ENCODE results near the gene CACNA1C. TPM values are rescaled to one million over a fixed set of nuclear protein-coding genes. Genes with fewer than 3 reads are reported as not detected.

Gene CACNA1C
- total RNA-seq, 4 donors from 2014 or later = 1.5 to 13.5 (median 2.1) TPM

GRCh38 chr12:2643576-2644135 lies 590.9 kb downstream of the CACNA1C start:
- H3K27me3 ChIP-seq = peaks cover 0 to 25% (median 0%) of the 10 kb centered on the region in 4 donors
- no peaks in the 10 kb centered on the region for H3K9me3 ChIP-seq
- no peak overlapping the region for H3K27ac ChIP-seq
- intact Hi-C loops (cut with DNase I) = no loop called here
- no peaks in the 10 kb centered on the region for H3K36me3 ChIP-seq
- no peak for DNase-seq
- H3K4me3 ChIP-seq = no peak overlapping the region
- 68 to 71% methylated on average over 5 to 7 of the region's 7 CpGs for WGBS, 2 donors
- TF ChIP-seq POLR2A (IDR thresholded peaks at IDR 0.05) (no peak), CTCF (IDR thresholded peaks at IDR 0.05) (no peak)
- H3K4me1 ChIP-seq = peaks cover 0 to 22% (median 12%) of the 10 kb centered on the region in 3 donors

GRCh38 chr12:2644683-2645405 lies 592.1 kb downstream of the CACNA1C start:
- H3K4me1 ChIP-seq = peaks cover 0 to 18% (median 12%) of the 10 kb centered on the region in 3 donors
- no peak for DNase-seq
- TF ChIP-seq POLR2A (IDR thresholded peaks at IDR 0.05) = no peak
- no peak for TF ChIP-seq CTCF (IDR thresholded peaks at IDR 0.05)
- H3K36me3 ChIP-seq = no peaks in the 10 kb centered on the region
- WGBS, 2 donors = 47 to 51% methylated on average over 7 to 8 of the region's 8 CpGs
- no peaks in the 10 kb centered on the region for H3K9me3 ChIP-seq
- peak overlapping the region in 1 of 4 donors; percentile 14 for H3K27ac ChIP-seq
- H3K27me3 ChIP-seq = peaks cover 0 to 32% (median 0%) of the 10 kb centered on the region in 4 donors
- no peak overlapping the region for H3K4me3 ChIP-seq
- intact Hi-C loops (cut with DNase I) = no loop called here

- intact Hi-C loops (cut with DNase I) = no loop called here
- WGBS, 2 donors = 44 to 53% methylated on average over 8 of the region's 8 CpGs
- no peaks in the 10 kb centered on the region for H3K9me3 ChIP-seq
- peaks cover 0 to 12% (median 7%) of the 10 kb centered on the region in 3 donors for H3K4me1 ChIP-seq
- no peaks in the 10 kb centered on the region for H3K36me3 ChIP-seq
- no peak overlapping the region for H3K27ac ChIP-seq
- H3K27me3 ChIP-seq = peaks cover 0 to 37% (median 0%) of the 10 kb centered on the region in 4 donors
- no peak overlapping the region for H3K4me3 ChIP-seq
- no peak for DNase-seq
- TF ChIP-seq CTCF (IDR thresholded peaks at IDR 0.05) = no peak
- no peak for TF ChIP-seq POLR2A (IDR thresholded peaks at IDR 0.05)
Observed at GRCh38 chr12:2645460-2645859, 592.7 kb downstream of the CACNA1C start.

- Histone ChIP-seq H3K9me3 (no peaks in the 10 kb centered on the region), H3K27me3 (peaks cover 0 to 39% (median 0%) of the 10 kb centered on the region in 4 donors), H3K36me3 (no peaks in the 10 kb centered on the region), H3K4me1 (peaks cover 0 to 3% (median 0%) of the 10 kb centered on the region in 3 donors), H3K27ac (no peak overlapping the region), H3K4me3 (no peak overlapping the region)
- intact Hi-C loops (cut with DNase I) = no loop called here
- 75 to 87% methylated on average over 1 of the region's 2 CpGs for WGBS, 2 donors
- no peak for TF ChIP-seq CTCF (IDR thresholded peaks at IDR 0.05)
- no peak for TF ChIP-seq POLR2A (IDR thresholded peaks at IDR 0.05)
- DNase-seq = no peak
Observed at GRCh38 chr12:2646341-2646740, 593.6 kb downstream of the CACNA1C start.

- Histone ChIP-seq H3K4me1 (no peaks in the 10 kb centered on the region), H3K27me3 (peaks cover 0 to 39% (median 0%) of the 10 kb centered on the region in 4 donors), H3K27ac (no peak overlapping the region), H3K4me3 (no peak overlapping the region), H3K9me3 (no peaks in the 10 kb centered on the region), H3K36me3 (no peaks in the 10 kb centered on the region)
- WGBS, 2 donors = 47 to 100% methylated on average over 1 to 2 of the region's 7 CpGs
- no peak for DNase-seq
- TF ChIP-seq CTCF (IDR thresholded peaks at IDR 0.05) (no peak), POLR2A (IDR thresholded peaks at IDR 0.05) (no peak)
- intact Hi-C loops (cut with DNase I) = no loop called here
Observed at GRCh38 chr12:2647186-2647585, 594.4 kb downstream of the CACNA1C start.

All from esophagus squamous epithelium (tissue), 5 donors.